ENCODE data around the gene NLRP9. TPM values are rescaled to one million over a fixed set of nuclear protein-coding genes. Genes with fewer than 3 reads are reported as not detected.

NLRP9 gene
- total and polyA plus RNA-seq, 5 donors: not detected

- Histone ChIP-seq H3K27ac (ENCODE audit: low read length) (no peak overlapping the region), H3K4me1 (ENCODE audit: control insufficient read depth, insufficient read depth, low read length) (no peaks in the 10 kb centered on the region), H3K27me3 (ENCODE audit: control insufficient read depth, insufficient read depth) (no peaks in the 10 kb centered on the region), H3K4me3 (ENCODE audit: low read length) (no peak overlapping the region), H3K9me3 (ENCODE audit: control insufficient read depth, low read length) (no peaks in the 10 kb centered on the region)
- ATAC-seq (peak; percentile 49 to 62), DNase-seq (peak; percentile 42 to 79 (median 68))
- intact Hi-C loops (cut with DNase I): no loop called here
- whole genome bisulfite sequencing: 41% methylated on average over 38 of the region's 38 CpGs
These were observed 34.4 kb downstream of the NLRP9 start for GRCh38 chr19:55703790-55704215.

GRCh38 chr19:55702131-55702627 is 36.0 kb downstream of the NLRP9 start:
- WGBS: 47% methylated on average over 13 of the region's 13 CpGs
- Histone ChIP-seq H3K4me3 (ENCODE audit: low read length) (no peak overlapping the region), H3K27ac (ENCODE audit: low read length) (no peak overlapping the region), H3K9me3 (ENCODE audit: control insufficient read depth, low read length) (no peaks in the 10 kb centered on the region), H3K4me1 (ENCODE audit: control insufficient read depth, insufficient read depth, low read length) (no peaks in the 10 kb centered on the region), H3K27me3 (ENCODE audit: control insufficient read depth, insufficient read depth) (no peaks in the 10 kb centered on the region)
- DNase-seq (no peak), ATAC-seq (no peak)
- intact Hi-C loops (cut with DNase I): no loop called here

- no peaks in the 10 kb centered on the region for H3K27me3 ChIP-seq (ENCODE audit: control insufficient read depth, insufficient read depth)
- intact Hi-C loops (cut with DNase I): no loop called here
- ATAC-seq (no peak), DNase-seq (no peak)
- 96% methylated on average over 12 of the region's 12 CpGs for WGBS
- no peaks in the 10 kb centered on the region for H3K9me3 ChIP-seq (ENCODE audit: control insufficient read depth, low read length)
- H3K27ac ChIP-seq (ENCODE audit: low read length): no peak overlapping the region
- H3K4me1 ChIP-seq (ENCODE audit: control insufficient read depth, insufficient read depth, low read length): no peaks in the 10 kb centered on the region
- no peak overlapping the region for H3K4me3 ChIP-seq (ENCODE audit: low read length)
These were observed 37.4 kb downstream of the NLRP9 start for GRCh38 chr19:55700813-55701212.

- no peaks in the 10 kb centered on the region for H3K9me3 ChIP-seq (ENCODE audit: control insufficient read depth, low read length)
- no peaks in the 10 kb centered on the region for H3K4me1 ChIP-seq (ENCODE audit: control insufficient read depth, insufficient read depth, low read length)
- H3K4me3 ChIP-seq (ENCODE audit: low read length): no peak overlapping the region
- WGBS: 82% methylated on average over 11 of the region's 11 CpGs
- intact Hi-C loops (cut with DNase I): no loop called here
- H3K27ac ChIP-seq (ENCODE audit: low read length): no peak overlapping the region
- H3K27me3 ChIP-seq (ENCODE audit: control insufficient read depth, insufficient read depth): no peaks in the 10 kb centered on the region
- ATAC-seq (no peak), DNase-seq (no peak)
These were observed 39.0 kb downstream of the NLRP9 start for GRCh38 chr19:55699221-55699620.

- intact Hi-C loops (cut with DNase I): no loop called here
- 93% methylated on average over 17 of the region's 17 CpGs for WGBS
- H3K27me3 ChIP-seq (ENCODE audit: control insufficient read depth, insufficient read depth): no peaks in the 10 kb centered on the region
- H3K9me3 ChIP-seq (ENCODE audit: control insufficient read depth, low read length): no peaks in the 10 kb centered on the region
- H3K27ac ChIP-seq (ENCODE audit: low read length): no peak overlapping the region
- H3K4me1 ChIP-seq (ENCODE audit: control insufficient read depth, insufficient read depth, low read length): no peaks in the 10 kb centered on the region
- H3K4me3 ChIP-seq (ENCODE audit: low read length): no peak overlapping the region
- no peak for DNase-seq
- no peak for ATAC-seq
These were observed 39.9 kb downstream of the NLRP9 start for GRCh38 chr19:55698256-55698655.

- intact Hi-C loops (cut with DNase I): no loop called here
- ATAC-seq (no peak), DNase-seq (no peak)
- H3K4me3 ChIP-seq (ENCODE audit: low read length): no peak overlapping the region
- no peak overlapping the region for H3K27ac ChIP-seq (ENCODE audit: low read length)
- no peaks in the 10 kb centered on the region for H3K4me1 ChIP-seq (ENCODE audit: control insufficient read depth, insufficient read depth, low read length)
- 92% methylated on average over 8 of the region's 8 CpGs for WGBS
- H3K9me3 ChIP-seq (ENCODE audit: control insufficient read depth, low read length): no peaks in the 10 kb centered on the region
- no peaks in the 10 kb centered on the region for H3K27me3 ChIP-seq (ENCODE audit: control insufficient read depth, insufficient read depth)
These were observed 40.5 kb downstream of the NLRP9 start for GRCh38 chr19:55697698-55698097.

- no peak for ATAC-seq
- Histone ChIP-seq H3K27ac (ENCODE audit: low read length) (no peak overlapping the region), H3K4me1 (ENCODE audit: control insufficient read depth, insufficient read depth, low read length) (no peaks in the 10 kb centered on the region), H3K4me3 (ENCODE audit: low read length) (no peak overlapping the region), H3K27me3 (ENCODE audit: control insufficient read depth, insufficient read depth) (no peaks in the 10 kb centered on the region), H3K9me3 (ENCODE audit: control insufficient read depth, low read length) (no peaks in the 10 kb centered on the region)
- 83% methylated on average over 12 of the region's 12 CpGs for WGBS
- intact Hi-C loops (cut with DNase I): no loop called here
- no peak for DNase-seq
These were observed 41.1 kb downstream of the NLRP9 start for GRCh38 chr19:55697069-55697440.

GRCh38 chr19:55696301-55697068 is 41.7 kb downstream of the NLRP9 start:
- ATAC-seq (no peak), DNase-seq (no peak)
- Histone ChIP-seq H3K4me1 (ENCODE audit: control insufficient read depth, insufficient read depth, low read length) (no peaks in the 10 kb centered on the region), H3K9me3 (ENCODE audit: control insufficient read depth, low read length) (no peaks in the 10 kb centered on the region), H3K27me3 (ENCODE audit: control insufficient read depth, insufficient read depth) (no peaks in the 10 kb centered on the region), H3K27ac (ENCODE audit: low read length) (no peak overlapping the region), H3K4me3 (ENCODE audit: low read length) (no peak overlapping the region)
- WGBS: 93% methylated on average over 20 of the region's 20 CpGs
- intact Hi-C loops (cut with DNase I): no loop called here

GRCh38 chr19:55695511-55696290 is 42.5 kb downstream of the NLRP9 start:
- ATAC-seq (no peak), DNase-seq (no peak)
- WGBS: 90% methylated on average over 23 of the region's 23 CpGs
- no peaks in the 10 kb centered on the region for H3K4me1 ChIP-seq (ENCODE audit: control insufficient read depth, insufficient read depth, low read length)
- intact Hi-C loops (cut with DNase I): no loop called here
- H3K27ac ChIP-seq (ENCODE audit: low read length): no peak overlapping the region
- H3K27me3 ChIP-seq (ENCODE audit: control insufficient read depth, insufficient read depth): no peaks in the 10 kb centered on the region
- no peaks in the 10 kb centered on the region for H3K9me3 ChIP-seq (ENCODE audit: control insufficient read depth, low read length)
- H3K4me3 ChIP-seq (ENCODE audit: low read length): no peak overlapping the region

GRCh38 chr19:55694656-55695491 is 43.3 kb downstream of the NLRP9 start:
- no peak for ATAC-seq
- DNase-seq: no peak
- intact Hi-C loops (cut with DNase I): no loop called here
- no peaks in the 10 kb centered on the region for H3K4me1 ChIP-seq (ENCODE audit: control insufficient read depth, insufficient read depth, low read length)
- WGBS: 91% methylated on average over 37 of the region's 37 CpGs
- no peaks in the 10 kb centered on the region for H3K27me3 ChIP-seq (ENCODE audit: control insufficient read depth, insufficient read depth)
- H3K4me3 ChIP-seq (ENCODE audit: low read length): no peak overlapping the region
- no peaks in the 10 kb centered on the region for H3K9me3 ChIP-seq (ENCODE audit: control insufficient read depth, low read length)
- H3K27ac ChIP-seq (ENCODE audit: low read length): no peak overlapping the region

- 88% methylated on average over 15 of the region's 15 CpGs for WGBS
- ATAC-seq (no peak), DNase-seq (no peak)
These were observed 44.0 kb downstream of the NLRP9 start for GRCh38 chr19:55694241-55694655.

More at GRCh38 chr19:55694241-55694655, 44.0 kb downstream of the NLRP9 start:
- H3K27me3 ChIP-seq (ENCODE audit: control insufficient read depth, insufficient read depth): no peaks in the 10 kb centered on the region
- H3K27ac ChIP-seq (ENCODE audit: low read length): no peak overlapping the region
- intact Hi-C loops (cut with DNase I): no loop called here
- no peaks in the 10 kb centered on the region for H3K9me3 ChIP-seq (ENCODE audit: control insufficient read depth, low read length)
- no peak overlapping the region for H3K4me3 ChIP-seq (ENCODE audit: low read length)
- no peaks in the 10 kb centered on the region for H3K4me1 ChIP-seq (ENCODE audit: control insufficient read depth, insufficient read depth, low read length)
